Breast epithelium (tissue), 4 donors: ENCODE data around the gene ODAD4. TPM values are rescaled to one million over a fixed set of nuclear protein-coding genes. Genes with fewer than 3 reads are reported as not detected.
"Not testable (repeated sequence)": the region's sequence is repeated elsewhere in the genome, so short reads cannot be mapped to it uniquely, and the experiment has no call there.

Experiments
- DNase-seq, 2 donors: peaks; one replicate each; pipeline ENCODE4 v3.0.0-alpha.2; 2019; ENCODE audit warnings: low spot score in 2 of 2
- H3K27ac ChIP-seq, 2 donors: fragments of 200-600 bp; sonication (generic) in 1 of 2; one replicate each; pipeline ENCODE4 v1.5.1; 2016 to 2019; ENCODE audit warnings: mild to moderate bottlenecking in 1 of 2
- H3K27me3 ChIP-seq, 2 donors: fragments of 200-600 bp; sonication (generic) in 1 of 2; one replicate each; pipeline versions ENCODE4 v1.5.1 to v1.6.0; 2017 to 2019; ENCODE audit warnings: control low read depth in 1 of 2, mild to moderate bottlenecking in 1 of 2
- H3K36me3 ChIP-seq: fragments of 200-600 bp; one replicate; pipeline ENCODE4 v1.5.1; 2019
- H3K4me1 ChIP-seq, 2 donors: fragments of 200-600 bp; sonication (generic); one replicate each; pipeline ENCODE4 v1.5.1; 2016 to 2019; ENCODE audit warnings: control low read depth in 1 of 2
- H3K4me3 ChIP-seq, 3 donors: fragments of 200-600 bp; sonication (generic); 1 replicate in 2 of 3; 2 replicates in 1 of 3; pipeline ENCODE4 v1.5.1; 2016 to 2019; ENCODE audit warnings: mild to moderate bottlenecking in 3 of 3, moderate library complexity in 2 of 3
- H3K9me3 ChIP-seq, 2 donors: fragments of 200-600 bp; sonication (generic) in 1 of 2; one replicate each; pipeline ENCODE4 v1.5.1; 2016 to 2019; ENCODE audit warnings: control low read depth in 1 of 2
- CTCF ChIP-seq, 3 donors: fragments of 450-650 bp; IDR thresholded peaks; one replicate each; pipeline ENCODE4 v1.5.1; 2016 to 2017; ENCODE audit warnings: antibody characterized with exemption in 3 of 3, mild to moderate bottlenecking in 3 of 3, moderate library complexity in 3 of 3
- POLR2A ChIP-seq: fragments of 450-650 bp; IDR thresholded peaks from one replicate; pipeline ENCODE4 v1.6.1; 2016; ENCODE audit warnings: antibody characterized with exemption, mild to moderate bottlenecking, moderate library complexity
- POLR2AphosphoS5 ChIP-seq, 3 donors: sonication (generic); formaldehyde crosslinking; IDR thresholded peaks; one replicate each; pipeline ENCODE4 v1.6.1; 2017; ENCODE audit warnings: antibody characterized with exemption in 3 of 3
- intact Hi-C: fragments of 100-400 bp; cut with DNase I; formaldehyde crosslinking; loops from one replicate; pipeline ENCODE4 v1.15.1; 2023; ENCODE audit warnings: low total_unique reads
- total RNA-seq, 3 donors: library from RNA; depleted of rRNA; stranded (reverse); fragments of >200 nt; gene quantifications; one replicate each; pipeline ENCODE4 v1.1.0, GENCODE V29; 2016

Gene ODAD4
- total RNA-seq, 3 donors from 2014 or later = 0.48 to 3.2 (median 1.6) TPM

DNA sequence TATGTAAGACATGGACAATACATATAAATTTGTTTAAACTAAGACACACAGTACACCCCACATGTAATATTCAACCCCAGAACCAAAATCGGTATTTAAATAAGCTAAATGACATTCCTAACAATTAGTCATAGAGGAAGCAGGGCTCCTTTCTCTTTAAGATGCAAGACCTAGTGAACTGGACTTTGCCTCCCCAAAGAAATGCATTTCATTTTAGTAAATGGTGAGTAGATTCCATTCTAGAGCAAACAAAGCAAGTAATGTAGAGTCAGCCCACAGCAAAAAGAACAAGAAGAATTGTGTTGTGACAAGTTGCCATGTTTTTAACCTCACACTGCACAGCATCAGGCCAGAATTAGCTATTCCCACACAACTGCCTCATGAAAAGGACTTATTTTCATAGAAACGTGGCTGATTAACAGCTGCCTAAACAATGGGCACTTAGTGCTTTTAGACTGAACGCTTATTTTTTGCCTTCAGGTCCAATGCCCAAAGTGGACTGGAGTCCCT, 72.4 kb downstream of the ODAD4 start:
- Histone ChIP-seq H3K27ac (no peak overlapping the region), H3K36me3 (no peaks in the 10 kb centered on the region), H3K27me3 (no peaks in the 10 kb centered on the region), H3K4me1 (no peaks in the 10 kb centered on the region), H3K9me3 (no peaks in the 10 kb centered on the region), H3K4me3 (no peak overlapping the region)
- intact Hi-C loops = no loop called here
- TF ChIP-seq POLR2AphosphoS5 (IDR thresholded peaks at IDR 0.05) (no peak), POLR2A (no peak), CTCF (IDR thresholded peaks at IDR 0.05) (no peak)
- no peak for DNase-seq

GRCh38 chr17:42005166-42005565, 74.7 kb downstream of the ODAD4 start:
- no peak overlapping the region for H3K4me3 ChIP-seq
- no peaks in the 10 kb centered on the region for H3K4me1 ChIP-seq
- no peaks in the 10 kb centered on the region for H3K9me3 ChIP-seq
- intact Hi-C loops = no loop called here
- no peak overlapping the region for H3K27ac ChIP-seq
- TF ChIP-seq CTCF (IDR thresholded peaks at IDR 0.05) (no peak), POLR2A (no peak)
- H3K36me3 ChIP-seq = no peaks in the 10 kb centered on the region
- no peaks in the 10 kb centered on the region for H3K27me3 ChIP-seq
- no peak for DNase-seq

DNA sequence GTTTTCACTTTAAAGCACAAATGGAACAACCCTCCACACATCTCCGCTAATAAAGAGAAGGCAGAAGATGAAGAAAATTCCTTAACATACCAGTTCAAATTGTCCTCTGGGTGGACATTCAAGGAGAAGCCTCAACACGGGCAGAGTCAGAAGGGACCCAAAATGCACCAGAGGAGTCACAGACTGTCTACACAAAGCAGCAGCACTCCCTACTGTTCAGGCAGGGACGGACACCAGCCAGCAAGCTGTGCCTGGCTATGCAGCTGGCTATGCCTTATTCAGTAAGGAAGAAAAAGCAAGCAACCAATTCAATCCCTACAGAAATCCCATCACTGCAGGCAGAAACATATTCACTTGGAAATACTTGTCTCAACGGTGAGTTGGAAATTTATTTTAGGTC, 78.8 kb downstream of the ODAD4 start:
- H3K27ac ChIP-seq = no peak overlapping the region
- intact Hi-C loops = no loop called here
- no peaks in the 10 kb centered on the region for H3K9me3 ChIP-seq
- no peaks in the 10 kb centered on the region for H3K27me3 ChIP-seq
- DNase-seq = no peak
- no peak for TF ChIP-seq POLR2AphosphoS5 (IDR thresholded peaks at IDR 0.05)
- TF ChIP-seq POLR2A = no peak
- no peak for TF ChIP-seq CTCF (IDR thresholded peaks at IDR 0.05)
- no peaks in the 10 kb centered on the region for H3K36me3 ChIP-seq
- H3K4me3 ChIP-seq = no peak overlapping the region
- H3K4me1 ChIP-seq = no peaks in the 10 kb centered on the region

DNA sequence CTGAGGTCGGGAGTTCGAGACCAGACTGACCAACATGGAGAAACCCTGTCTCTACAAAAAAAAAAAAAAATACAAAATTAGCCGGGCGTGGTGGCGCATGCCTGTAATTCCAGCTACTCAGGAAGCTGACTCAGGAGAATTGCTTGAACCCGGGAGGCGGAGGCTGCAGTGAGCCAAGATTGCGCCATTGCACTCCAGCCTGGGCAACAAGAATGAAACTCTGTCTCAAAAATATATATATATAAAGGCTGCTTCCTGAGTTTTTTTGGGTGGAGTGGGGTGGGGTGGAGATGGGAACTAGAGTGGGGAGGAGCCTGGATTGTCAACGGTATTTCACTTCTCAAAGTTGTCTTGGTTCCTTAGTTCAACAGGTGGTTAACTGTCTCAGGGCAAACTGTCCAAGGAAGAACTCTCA, 79.9 kb downstream of the ODAD4 start:
- H3K27ac ChIP-seq, H3K9me3 ChIP-seq, H3K36me3 ChIP-seq, H3K4me3 ChIP-seq, H3K4me1 ChIP-seq, DNase-seq, intact Hi-C loops, H3K27me3 ChIP-seq: not testable (repeated sequence)

GRCh38 chr17:42010898-42011516, 80.6 kb downstream of the ODAD4 start:
- intact Hi-C loops = no loop called here
- H3K4me3 ChIP-seq = no peak overlapping the region
- H3K36me3 ChIP-seq = no peaks in the 10 kb centered on the region
- TF ChIP-seq POLR2A (no peak), POLR2AphosphoS5 (IDR thresholded peaks at IDR 0.05) (no peak), CTCF (IDR thresholded peaks at IDR 0.05) (no peak)
- DNase-seq = no peak
- H3K4me1 ChIP-seq = peaks cover 0 to 4% of the 10 kb centered on the region in 2 donors
- no peak overlapping the region for H3K27ac ChIP-seq
- H3K9me3 ChIP-seq = no peaks in the 10 kb centered on the region
- H3K27me3 ChIP-seq = no peaks in the 10 kb centered on the region

DNA sequence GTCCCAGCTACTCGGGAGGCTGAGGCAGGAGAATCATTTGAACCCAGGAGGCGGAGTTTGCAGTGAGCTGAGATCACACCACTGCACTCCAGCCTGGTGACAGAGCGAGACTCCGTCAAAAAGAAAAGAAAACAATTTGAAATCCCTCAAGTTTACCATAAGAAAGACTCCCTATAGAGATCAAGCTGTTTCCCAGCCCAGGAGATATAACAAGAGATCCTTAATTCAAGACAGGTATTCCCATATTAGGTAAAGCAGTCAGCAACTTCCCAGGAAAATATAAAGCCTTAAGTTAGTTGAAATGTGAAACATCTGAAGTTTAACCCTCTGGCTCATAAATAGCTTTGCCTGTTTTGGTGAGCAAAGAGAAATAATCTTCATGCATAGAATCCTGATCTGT, 81.9 kb downstream of the ODAD4 start:
- H3K9me3 ChIP-seq, H3K4me3 ChIP-seq, H3K36me3 ChIP-seq, H3K27ac ChIP-seq, intact Hi-C loops, DNase-seq, H3K27me3 ChIP-seq, H3K4me1 ChIP-seq: not testable (repeated sequence)

GRCh38 chr17:42013740-42014139, 83.3 kb downstream of the ODAD4 start:
- H3K27me3 ChIP-seq, H3K27ac ChIP-seq, H3K36me3 ChIP-seq, intact Hi-C loops, H3K9me3 ChIP-seq, DNase-seq, H3K4me3 ChIP-seq: not testable (repeated sequence)
- peaks cover 0 to 13% of the 10 kb centered on the region in 2 donors for H3K4me1 ChIP-seq
